C4-2B (cell line): ENCODE results near the gene SLC9A9.

Experiments used
- H3K27ac ChIP-seq: fragments of 450-650 bp; 2 replicates; pipeline ENCODE4 v1.5.1; 2017
- CTCF ChIP-seq: fragments of 450-650 bp; conservative IDR thresholded peaks from 2 replicates; pipeline ENCODE4 v1.5.1; 2017; ENCODE audit warnings: mild to moderate bottlenecking
- ZFX ChIP-seq: fragments of 450-650 bp; IDR thresholded peaks from 2 replicates; pipeline ENCODE4 v1.6.1; 2017

SLC9A9 gene

GRCh38 chr3:143358793-143359491 is 489.3 kb downstream of the SLC9A9 start:
- TF ChIP-seq ZFX (no peak), CTCF (no peak)
- H3K27ac ChIP-seq = peak overlapping the region; percentile 13; the same call in 1 of the 2 replicates

- TF ChIP-seq CTCF = no peak
- no peak for TF ChIP-seq ZFX
- H3K27ac ChIP-seq = no peak overlapping the region
These were observed 490.0 kb downstream of the SLC9A9 start for GRCh38 chr3:143358155-143358792.

GRCh38 chr3:143357700-143358099 is 490.6 kb downstream of the SLC9A9 start:
- TF ChIP-seq ZFX (no peak), CTCF (no peak)
- no peak overlapping the region for H3K27ac ChIP-seq

GRCh38 chr3:143356839-143357238 is 491.4 kb downstream of the SLC9A9 start:
- TF ChIP-seq CTCF = no peak
- TF ChIP-seq ZFX = no peak
- no peak overlapping the region for H3K27ac ChIP-seq

GRCh38 chr3:143354342-143354741 is 493.9 kb downstream of the SLC9A9 start:
- no peak for TF ChIP-seq ZFX
- no peak for TF ChIP-seq CTCF
- H3K27ac ChIP-seq = no peak overlapping the region

- TF ChIP-seq ZFX (no peak), CTCF (no peak)
- H3K27ac ChIP-seq = no peak overlapping the region
These were observed 495.3 kb downstream of the SLC9A9 start for GRCh38 chr3:143352850-143353550.
